Measurements from ENCODE around the gene BTBD9.
"Not testable (repeated sequence)": the region's sequence is repeated elsewhere in the genome, so short reads cannot be mapped to it uniquely, and the experiment has no call there.

The BTBD9 gene

DNA sequence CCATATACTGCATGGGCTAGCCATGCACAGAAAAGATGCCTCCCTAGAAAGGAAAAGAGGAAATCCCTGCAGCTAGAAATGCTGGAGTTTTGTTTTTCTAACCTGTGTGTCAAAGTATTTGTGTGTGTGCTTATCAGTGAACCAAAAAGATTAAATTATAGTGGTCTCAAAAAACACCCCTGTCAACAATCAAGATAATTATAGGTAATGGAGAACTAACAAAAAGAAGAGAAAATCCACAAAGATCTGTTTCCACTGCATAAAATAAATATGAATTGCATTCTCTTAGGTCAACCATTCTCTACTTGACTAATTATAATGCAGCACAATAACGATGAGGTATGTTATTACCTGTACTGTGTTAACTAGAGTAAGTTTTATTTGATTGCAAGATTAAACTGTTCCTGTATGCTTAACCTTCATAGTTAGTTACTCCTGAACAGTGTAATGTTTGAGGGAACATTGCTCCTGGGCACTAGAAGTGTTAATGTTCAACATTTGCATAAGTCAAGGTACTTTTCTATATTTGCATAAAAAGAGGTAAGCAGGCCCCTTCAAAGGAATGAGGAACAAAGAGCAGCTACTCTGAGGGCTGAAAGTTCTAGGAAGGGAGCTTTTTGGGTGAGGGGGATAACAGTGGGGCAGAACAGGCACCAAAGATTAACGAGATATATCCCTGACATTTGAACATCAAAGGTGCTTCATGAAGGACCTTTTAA lies 212.1 kb downstream of the BTBD9 start:
- DNase-seq = no peak
- no peak overlapping the region for H3K4me3 ChIP-seq (ENCODE audit: low read depth in 1 of 2, low read length in 2 of 2)
- no peaks in the 10 kb centered on the region for H3K9me3 ChIP-seq (ENCODE audit: insufficient read depth, low read length, severe bottlenecking)
- no peaks in the 10 kb centered on the region for H3K4me1 ChIP-seq (ENCODE audit: insufficient read depth, low read length)
- no peaks in the 10 kb centered on the region for H3K36me3 ChIP-seq (ENCODE audit: insufficient read depth, low read length)
- no peak overlapping the region for H3K27ac ChIP-seq (ENCODE audit: low read length)
- no peaks in the 10 kb centered on the region for H4K20me1 ChIP-seq (ENCODE audit: insufficient read depth, low read length)
- no peak for TF ChIP-seq EZH2 (IDR thresholded peaks at IDR 0.05; ENCODE audit: borderline replicate concordance, low read depth, low read length, severe bottlenecking)
- no peak for TF ChIP-seq CTCF (IDR thresholded peaks at IDR 0.05; ENCODE audit: borderline replicate concordance, extremely low read depth, low read length, poor library complexity, severe bottlenecking)
- no peaks in the 10 kb centered on the region for H3K27me3 ChIP-seq (ENCODE audit: insufficient read depth, low read length, poor library complexity)
- no peaks in the 10 kb centered on the region for H3K79me2 ChIP-seq (ENCODE audit: insufficient read depth, low read length)
- H3K9ac ChIP-seq (ENCODE audit: low read depth, low read length) = no peak overlapping the region
- no peak for ATAC-seq (ENCODE audit: insufficient read depth, low read depth)
- H2AFZ ChIP-seq (ENCODE audit: low read depth, low read length) = no peak overlapping the region
- H3K4me2 ChIP-seq (ENCODE audit: insufficient read depth, low read length) = no peak overlapping the region

DNA sequence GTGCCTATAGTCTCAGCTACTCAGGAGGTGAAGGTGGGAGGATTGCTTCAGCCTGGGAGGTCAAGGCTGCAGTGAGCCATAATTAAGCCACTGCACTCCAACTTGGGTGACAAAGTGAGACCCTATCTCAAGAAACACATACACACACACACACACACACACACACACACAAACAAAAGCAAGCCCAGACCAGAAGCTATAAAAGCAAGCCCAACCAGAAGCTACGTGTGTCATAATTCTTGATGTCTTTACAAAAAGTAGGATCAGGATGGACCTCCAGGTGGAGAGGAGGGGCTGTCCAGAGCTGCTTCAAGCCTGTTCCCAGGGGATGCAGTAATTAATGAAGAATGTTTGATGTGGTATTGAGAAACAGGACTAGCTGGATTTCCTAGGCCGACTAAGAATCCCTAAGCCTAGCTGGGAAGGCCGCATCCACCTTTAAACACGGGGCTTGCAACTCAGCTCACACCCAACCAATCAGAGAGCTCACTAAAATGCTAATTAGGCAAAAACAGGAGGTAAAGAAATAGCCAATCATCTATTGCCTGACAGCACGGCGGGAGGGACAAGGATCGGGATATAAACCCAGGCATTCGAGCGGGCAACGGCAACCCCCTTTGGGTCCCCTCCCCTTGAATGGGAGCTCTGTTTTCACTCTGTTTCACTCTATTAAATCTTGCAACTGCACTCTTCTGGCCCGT lies 213.8 kb downstream of the BTBD9 start:
- not testable (repeated sequence) for DNase-seq; H3K9me3 ChIP-seq (ENCODE audit: insufficient read depth, low read length, severe bottlenecking); H3K4me1 ChIP-seq (ENCODE audit: insufficient read depth, low read length); H2AFZ ChIP-seq (ENCODE audit: low read depth, low read length); H3K36me3 ChIP-seq (ENCODE audit: insufficient read depth, low read length); H3K27ac ChIP-seq (ENCODE audit: low read length); ATAC-seq (ENCODE audit: insufficient read depth, low read depth); H4K20me1 ChIP-seq (ENCODE audit: insufficient read depth, low read length); H3K27me3 ChIP-seq (ENCODE audit: insufficient read depth, low read length, poor library complexity); H3K9ac ChIP-seq (ENCODE audit: low read depth, low read length); H3K79me2 ChIP-seq (ENCODE audit: insufficient read depth, low read length); H3K4me2 ChIP-seq (ENCODE audit: insufficient read depth, low read length); H3K4me3 ChIP-seq (ENCODE audit: low read depth in 1 of 2, low read length in 2 of 2)

- Histone ChIP-seq H3K27me3 (ENCODE audit: insufficient read depth, low read length, poor library complexity) (no peaks in the 10 kb centered on the region), H3K27ac (ENCODE audit: low read length) (no peak overlapping the region), H3K9me3 (ENCODE audit: insufficient read depth, low read length, severe bottlenecking) (no peaks in the 10 kb centered on the region), H3K79me2 (ENCODE audit: insufficient read depth, low read length) (no peaks in the 10 kb centered on the region), H3K9ac (ENCODE audit: low read depth, low read length) (no peak overlapping the region), H3K4me3 (ENCODE audit: low read depth in 1 of 2, low read length in 2 of 2) (no peak overlapping the region), H3K4me1 (ENCODE audit: insufficient read depth, low read length) (no peaks in the 10 kb centered on the region), H2AFZ (ENCODE audit: low read depth, low read length) (no peak overlapping the region), H4K20me1 (ENCODE audit: insufficient read depth, low read length) (no peaks in the 10 kb centered on the region), H3K4me2 (ENCODE audit: insufficient read depth, low read length) (no peak overlapping the region), H3K36me3 (ENCODE audit: insufficient read depth, low read length) (no peaks in the 10 kb centered on the region)
- ATAC-seq (ENCODE audit: insufficient read depth, low read depth) (no peak), DNase-seq (no peak)
- TF ChIP-seq EZH2 (IDR thresholded peaks at IDR 0.05; ENCODE audit: borderline replicate concordance, low read depth, low read length, severe bottlenecking) (no peak), CTCF (IDR thresholded peaks at IDR 0.05; ENCODE audit: borderline replicate concordance, extremely low read depth, low read length, poor library complexity, severe bottlenecking) (no peak)
Observed at GRCh38 chr6:38423746-38424145, 216.0 kb downstream of the BTBD9 start.

DNA sequence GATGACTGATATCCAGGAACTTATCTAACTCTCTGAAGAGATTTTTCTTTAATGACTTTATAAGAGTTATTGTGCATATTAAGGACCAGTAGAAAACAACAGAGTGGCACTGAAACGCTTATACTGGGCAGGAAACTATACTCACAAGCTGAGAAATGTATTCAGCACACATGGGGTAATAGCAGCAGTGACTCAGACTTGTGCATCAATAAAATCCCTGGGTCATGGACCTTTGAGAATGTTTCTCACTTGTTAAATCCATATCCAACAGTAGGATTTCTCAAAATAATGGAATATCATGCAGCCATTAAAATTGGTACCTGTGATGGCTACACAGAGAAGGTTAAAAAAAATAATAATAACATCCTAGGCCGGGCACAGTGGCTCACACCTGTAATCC lies 219.5 kb downstream of the BTBD9 start:
- H3K27ac ChIP-seq (ENCODE audit: low read length) = no peak overlapping the region
- ATAC-seq (ENCODE audit: insufficient read depth, low read depth) = no peak
- H4K20me1 ChIP-seq (ENCODE audit: insufficient read depth, low read length) = no peaks in the 10 kb centered on the region
- no peaks in the 10 kb centered on the region for H3K36me3 ChIP-seq (ENCODE audit: insufficient read depth, low read length)
- TF ChIP-seq EZH2 (IDR thresholded peaks at IDR 0.05; ENCODE audit: borderline replicate concordance, low read depth, low read length, severe bottlenecking) (no peak), CTCF (IDR thresholded peaks at IDR 0.05; ENCODE audit: borderline replicate concordance, extremely low read depth, low read length, poor library complexity, severe bottlenecking) (no peak)
- H3K79me2 ChIP-seq (ENCODE audit: insufficient read depth, low read length) = no peaks in the 10 kb centered on the region
- no peaks in the 10 kb centered on the region for H3K9me3 ChIP-seq (ENCODE audit: insufficient read depth, low read length, severe bottlenecking)
- no peaks in the 10 kb centered on the region for H3K4me1 ChIP-seq (ENCODE audit: insufficient read depth, low read length)
- no peaks in the 10 kb centered on the region for H3K27me3 ChIP-seq (ENCODE audit: insufficient read depth, low read length, poor library complexity)
- no peak overlapping the region for H3K4me2 ChIP-seq (ENCODE audit: insufficient read depth, low read length)
- H2AFZ ChIP-seq (ENCODE audit: low read depth, low read length) = no peak overlapping the region
- no peak overlapping the region for H3K4me3 ChIP-seq (ENCODE audit: low read depth in 1 of 2, low read length in 2 of 2)
- DNase-seq = no peak
- no peak overlapping the region for H3K9ac ChIP-seq (ENCODE audit: low read depth, low read length)

All from DND-41 (cell line).